GM21529 (cell line): ENCODE data around the gene ZFYVE27.

Experiments
- ATAC-seq: cut with Tn5 transposase; IDR thresholded peaks from one replicate; pipeline ENCODE4 v1.9.1; 2021; ENCODE audit not compliant: unreplicated experiment

The ZFYVE27 gene

GRCh38 chr10:97714401-97715258 is 22.3 kb upstream of the ZFYVE27 start:
- peak; percentile 30 for ATAC-seq

- no peak for ATAC-seq
Observed at GRCh38 chr10:97715259-97715874, 21.6 kb upstream of the ZFYVE27 start.

GRCh38 chr10:97717627-97718026 is 19.3 kb upstream of the ZFYVE27 start:
- ATAC-seq, result no peak

GRCh38 chr10:97718178-97718577 is 18.8 kb upstream of the ZFYVE27 start:
- ATAC-seq, result no peak

GRCh38 chr10:97718659-97719142 is 18.2 kb upstream of the ZFYVE27 start:
- ATAC-seq, result no peak

- no peak for ATAC-seq
Observed at GRCh38 chr10:97719602-97720001, 17.3 kb upstream of the ZFYVE27 start.

GRCh38 chr10:97721871-97722780 is 14.8 kb upstream of the ZFYVE27 start:
- no peak for ATAC-seq

GRCh38 chr10:97723001-97723400 is 13.9 kb upstream of the ZFYVE27 start:
- no peak for ATAC-seq

GRCh38 chr10:97724341-97724941 is 12.5 kb upstream of the ZFYVE27 start:
- ATAC-seq, result no peak

- no peak for ATAC-seq
Observed at GRCh38 chr10:97726636-97727178, 10.2 kb upstream of the ZFYVE27 start.

GRCh38 chr10:97729014-97729413 is 7.9 kb upstream of the ZFYVE27 start:
- no peak for ATAC-seq

GRCh38 chr10:97731346-97732051 is 5.4 kb upstream of the ZFYVE27 start:
- no peak for ATAC-seq

GRCh38 chr10:97732052-97732359 is 4.9 kb upstream of the ZFYVE27 start:
- no peak for ATAC-seq

- ATAC-seq, result no peak
Observed at GRCh38 chr10:97733256-97733655, 3.7 kb upstream of the ZFYVE27 start.

GRCh38 chr10:97734021-97734420 is 2.9 kb upstream of the ZFYVE27 start:
- ATAC-seq, result no peak

GRCh38 chr10:97736403-97736901 is 476 bp upstream of the ZFYVE27 start:
- ATAC-seq, result peak; percentile 23

- peak; percentile 15 for ATAC-seq
Observed at GRCh38 chr10:97737770-97738265, 890 bp downstream of the ZFYVE27 start.

GRCh38 chr10:97738616-97739015 is 1.7 kb downstream of the ZFYVE27 start:
- ATAC-seq, result no peak

- no peak for ATAC-seq
Observed at GRCh38 chr10:97740613-97741012, 3.7 kb downstream of the ZFYVE27 start.
